ENCODE measurements around the gene RNF2. TPM values are rescaled to one million over a fixed set of nuclear protein-coding genes. Genes with fewer than 3 reads are reported as not detected.

Gene RNF2
- total and polyA plus RNA-seq, 10 of the 15 experiments (the other 5 are each of a cell fraction or from before 2014, with no cell fraction given): 4.8 to 36.3 (median 15.1) TPM

- H3K9ac ChIP-seq (ENCODE audit: control insufficient read depth, insufficient read depth, low read length): no peak overlapping the region
- FAIRE-seq: no peak
- no peak overlapping the region for H3K4me3 ChIP-seq
- no peaks in the 10 kb centered on the region for H3K27me3 ChIP-seq (replicated peaks in 1 of 2; ENCODE audit: control insufficient read depth in 2 of 2, insufficient read depth in 2 of 2, low read length in 1 of 2)
- H3K4me1 ChIP-seq (ENCODE audit: control insufficient read depth, insufficient read depth, low read length): no peaks in the 10 kb centered on the region
- no peak overlapping the region for H3K27ac ChIP-seq (ENCODE audit: control insufficient read depth, insufficient read depth)
- ChIA-PET SMC1A (ENCODE audit: uncharacterized antibody, unreplicated experiment) (no interaction called here), POLR2A (no interaction called here), CTCF (interaction anchor here (0.7 kb wide), 1 partner anchor 9 kb away, joined by 5 read pairs; no protein-coding TSS in a partner anchor), RAD21 (ENCODE audit: unreplicated experiment) (no interaction called here)
- no TSS peak for BruUV-seq (replicated peaks)
- no peaks in the 10 kb centered on the region for H4K20me1 ChIP-seq (ENCODE audit: control insufficient read depth, insufficient read depth)
- intact Hi-C loops (cut with micrococcal nuclease; ENCODE audit: unreplicated experiment) (no loop called here), in situ Hi-C loops (cut with MboI) (no loop called here)
- no peak overlapping the region for H2AFZ ChIP-seq (ENCODE audit: control insufficient read depth, low read depth, low read length)
- TF ChIP-seq ZNF207 (IDR thresholded peaks at IDR 0.05; ENCODE audit: borderline replicate concordance): no peak
- no peak for TF ChIP-seq ATF3 (IDR thresholded peaks at IDR 0.05; ENCODE audit: borderline replicate concordance, extremely low read depth, low read depth, low read length)
- no peak for TF ChIP-seq MEF2B (IDR thresholded peaks at IDR 0.05; ENCODE audit: partially characterized antibody, poor library complexity, severe bottlenecking)
- TF ChIP-seq CUX1 (IDR thresholded peaks at IDR 0.05; ENCODE audit: insufficient replicate concordance, low read depth, low read length): no peak
- no peak for TF ChIP-seq HDAC2 (IDR thresholded peaks at IDR 0.05)
- no peak for TF ChIP-seq PML (IDR thresholded peaks at IDR 0.05; ENCODE audit: low read length)
- H3K36me3 ChIP-seq (ENCODE audit: control insufficient read depth in 2 of 2, insufficient read depth in 2 of 2, low read length in 1 of 2): peaks cover 0 to 3% of the 10 kb centered on the region in 2 experiments; a peak in 1 of 4 replicates
- no peaks in the 10 kb centered on the region; the same call in none of the 3 replicates for H3K9me3 ChIP-seq (replicated peaks; ENCODE audit: control insufficient read depth, insufficient read depth, low read length)
- H3K79me2 ChIP-seq (ENCODE audit: control insufficient read depth, insufficient read depth, low read length): peaks cover 6% of the 10 kb centered on the region
- 97% methylated on average over 31 of the region's 31 CpGs for WGBS (ENCODE audit: insufficient coverage, insufficient replicate concordance, low lambda C conversion rate, missing lambda C conversion rate)
- H3K4me2 ChIP-seq (ENCODE audit: control insufficient read depth, insufficient read depth): no peak overlapping the region
- ATAC-seq: no peak
- no peak for DNase-seq (ENCODE audit: low read depth, low spot score)
These were observed 9.2 kb downstream of the RNF2 start for GRCh38 chr1:185054365-185055060.

Measured in GM12878 (cell line).